ENCODE data around the gene PLA2G12A.
"Not testable (repeated sequence)": the region's sequence is repeated elsewhere in the genome, so short reads cannot be mapped to it uniquely, and the experiment has no call there.

The PLA2G12A gene

DNA sequence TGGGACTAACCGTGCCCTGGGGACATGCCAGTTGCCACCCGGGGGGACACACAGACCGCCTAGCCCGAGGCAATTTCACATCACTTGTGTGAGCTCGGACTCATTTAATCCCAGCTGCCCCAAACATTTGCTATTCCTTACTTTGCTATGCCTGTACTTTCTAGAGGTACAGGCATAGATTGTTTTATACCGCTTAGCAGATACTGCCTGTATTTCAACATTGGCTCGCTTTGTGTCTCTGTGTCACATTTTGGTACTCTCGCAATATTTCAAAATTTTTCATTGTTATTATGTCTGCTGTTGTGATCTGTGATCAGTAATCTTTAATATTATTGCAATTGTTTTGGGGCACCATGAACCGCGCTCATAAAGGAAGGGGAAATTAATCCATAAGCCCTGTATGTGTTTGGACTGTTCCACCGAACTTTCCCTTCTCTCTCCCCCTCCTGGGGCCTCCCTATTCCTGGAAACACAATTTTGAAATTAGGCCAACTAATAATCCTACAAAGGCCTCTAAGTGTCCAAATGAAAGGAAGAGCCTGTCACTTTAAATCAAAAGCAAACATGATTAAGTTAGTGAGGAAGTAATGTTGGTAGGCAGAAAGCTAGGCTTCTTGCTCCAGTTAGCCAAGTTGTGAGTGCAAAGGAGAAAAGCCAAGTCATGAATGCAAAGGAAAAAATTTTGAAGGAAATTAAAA lies 26.1 kb downstream of the PLA2G12A start:
- peak overlapping the region; percentile 94 for H3K27ac Mint-ChIP-seq

DNA sequence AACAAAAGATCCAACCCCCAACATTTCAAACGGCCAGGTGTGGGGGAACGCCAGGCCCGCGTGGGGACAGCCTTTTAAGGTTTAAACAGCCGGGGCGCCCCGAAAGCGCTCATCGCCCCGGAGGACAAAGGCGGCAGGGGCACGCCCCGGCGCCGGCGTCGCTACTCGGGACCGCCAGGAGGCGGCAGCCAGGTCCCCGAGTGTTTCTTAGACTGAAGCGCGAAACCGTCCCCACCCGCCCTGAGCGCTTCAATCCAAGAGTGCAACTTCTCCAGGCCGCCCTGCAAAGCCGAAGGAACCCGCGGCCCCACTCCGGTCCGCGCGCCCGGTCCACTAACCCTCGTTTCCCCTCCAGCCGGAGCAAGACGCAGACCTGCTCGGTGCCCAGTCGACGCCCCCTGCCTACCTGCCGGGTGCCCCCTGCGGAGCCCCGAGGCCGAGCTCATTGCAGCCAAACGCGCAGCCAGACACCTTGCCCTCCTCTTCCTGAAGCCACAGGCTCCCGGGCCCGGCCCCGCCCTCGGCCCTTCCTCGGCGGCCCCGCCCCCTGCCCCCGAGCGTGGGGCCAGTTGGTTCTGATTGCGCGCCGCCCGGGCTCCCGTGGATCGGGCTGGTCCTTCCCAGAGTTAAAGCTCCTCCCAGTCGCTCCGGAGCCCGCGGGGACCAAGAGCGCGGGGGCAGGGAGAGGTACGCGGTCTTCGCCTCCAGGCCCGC lies 26.8 kb downstream of the PLA2G12A start, which contains the start of gene CASP6:
TSS of gene CASP6 (minus strand) at position 496 of the 714 bp plus-strand sequence. CDS start at position 446, 50 bp downstream.
- H3K36me3 Mint-ChIP-seq: peaks cover 20% of the 10 kb centered on the region
- no peaks in the 10 kb centered on the region for H3K27me3 Mint-ChIP-seq
- peak; percentile 87 for DNase-seq
- peaks cover 39% of the 10 kb centered on the region for H3K4me1 Mint-ChIP-seq
- H3K27ac Mint-ChIP-seq: peak within 1 kb of the TSS; percentile 94
- H3K4me3 Mint-ChIP-seq: peak within 1 kb of the TSS; percentile 92
- CTCF ChIA-PET: interaction anchor here (0.7 to 2.3 kb wide), 8 partner anchors 24 to 276 kb away, joined by 3 to 6 read pairs (median 3); partner anchors contain the start of gene PLA2G12A
- H3K9me3 Mint-ChIP-seq: no peaks in the 10 kb centered on the region

More for the DNA sequence above, 26.1 kb downstream of the PLA2G12A start:
- peak overlapping the region; percentile 92 for H3K4me3 Mint-ChIP-seq
- H3K9me3 Mint-ChIP-seq: no peaks in the 10 kb centered on the region
- DNase-seq: no peak
- CTCF ChIA-PET: interaction anchor here (0.9 to 2.3 kb wide), 6 partner anchors 27 to 271 kb away, joined by 3 to 6 read pairs (median 3); partner anchors contain the start of genes PLA2G12A and SEC24B
- no peaks in the 10 kb centered on the region for H3K27me3 Mint-ChIP-seq
- H3K4me1 Mint-ChIP-seq: peaks cover 34% of the 10 kb centered on the region
- H3K36me3 Mint-ChIP-seq: peaks cover 19% of the 10 kb centered on the region

DNA sequence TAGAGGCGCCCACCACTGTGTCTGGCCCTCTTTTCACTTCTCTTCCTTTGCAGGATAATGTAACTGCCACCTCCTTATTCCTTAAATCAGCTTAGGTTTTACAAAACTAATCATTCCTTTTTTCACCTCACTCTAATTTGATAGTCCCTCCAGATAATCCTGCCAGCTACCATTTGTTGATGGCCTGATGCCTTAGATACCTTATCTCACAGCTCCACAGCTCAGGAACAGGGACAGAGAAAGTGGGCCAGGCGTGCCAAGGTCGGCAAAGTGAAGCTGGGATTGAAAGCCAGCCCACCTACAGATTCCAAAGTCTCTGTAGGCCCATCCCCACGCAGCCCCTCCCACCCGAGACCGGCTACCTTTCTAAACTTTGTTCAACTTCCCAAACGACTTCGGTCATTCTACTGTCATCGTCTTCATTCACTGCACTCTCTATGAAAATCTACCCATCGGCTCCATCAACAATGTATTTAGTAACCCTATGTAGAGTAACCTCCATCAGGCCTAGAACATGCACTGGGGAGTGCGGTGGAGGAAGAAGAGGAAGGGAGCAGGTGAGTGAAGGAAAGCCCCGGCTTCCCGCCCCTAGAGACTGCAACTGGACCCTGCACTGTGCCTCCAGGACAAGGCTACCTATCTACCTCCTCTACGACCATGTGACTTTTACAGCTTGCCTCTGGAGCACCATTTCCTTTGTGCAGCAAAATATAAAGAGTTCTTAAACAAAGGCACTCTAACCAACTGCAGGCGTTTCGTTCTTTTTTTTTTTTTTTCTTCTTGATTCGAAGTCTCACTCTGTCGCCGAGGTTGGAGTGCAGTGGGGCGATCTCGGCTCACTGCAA lies 28.1 kb downstream of the PLA2G12A start:
- Mint-ChIP-seq H3K9me3 (no peaks in the 10 kb centered on the region), H3K4me1 (peaks cover 46% of the 10 kb centered on the region), H3K27me3 (no peaks in the 10 kb centered on the region), H3K27ac (peak overlapping the region; percentile 94), H3K36me3 (peaks cover 28% of the 10 kb centered on the region), H3K4me3 (peak overlapping the region; percentile 92)
- CTCF ChIA-PET: interaction anchor here (0.7 to 2.3 kb wide), 10 partner anchors 9 to 275 kb away, joined by 3 to 6 read pairs (median 3); partner anchors contain the start of gene PLA2G12A
- DNase-seq: peak; percentile 23

DNA sequence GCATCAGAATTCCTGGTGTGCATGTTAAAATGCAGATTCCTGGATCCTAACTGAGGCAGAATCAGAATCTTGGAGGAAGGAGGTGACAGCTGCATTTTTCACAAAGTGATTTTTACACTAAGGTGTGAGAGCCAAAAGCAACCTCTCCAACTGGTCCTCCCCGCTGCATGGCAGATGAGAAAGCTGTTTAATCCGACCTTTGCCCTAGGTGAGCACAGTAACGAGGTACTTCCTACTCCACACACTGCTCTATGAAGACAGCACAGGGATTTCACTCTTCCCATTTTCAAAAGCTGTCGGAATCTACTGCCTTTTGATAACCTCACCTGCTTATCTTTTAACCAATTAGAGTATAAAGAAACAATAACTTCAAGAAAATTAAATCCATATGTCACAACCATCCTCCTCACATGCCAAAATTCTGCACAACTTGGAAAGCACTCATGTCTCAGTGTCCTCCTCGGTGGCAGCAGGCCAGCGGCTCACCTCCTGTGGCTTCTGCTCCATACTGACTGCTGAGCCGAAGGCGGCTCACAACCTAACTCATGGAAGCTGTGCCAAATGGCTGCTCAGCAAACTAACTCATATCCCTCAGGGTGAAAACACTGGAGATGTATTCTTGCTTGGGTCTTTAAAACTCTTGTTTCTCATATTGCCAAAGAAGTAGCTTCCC lies 30.2 kb downstream of the PLA2G12A start:
- Mint-ChIP-seq H3K36me3 (peaks cover 34% of the 10 kb centered on the region), H3K27me3 (no peaks in the 10 kb centered on the region), H3K9me3 (no peaks in the 10 kb centered on the region), H3K4me1 (peaks cover 46% of the 10 kb centered on the region), H3K4me3 (no peak overlapping the region), H3K27ac (peak overlapping the region; percentile 42)
- CTCF ChIA-PET: no interaction called here
- no peak for DNase-seq

DNA sequence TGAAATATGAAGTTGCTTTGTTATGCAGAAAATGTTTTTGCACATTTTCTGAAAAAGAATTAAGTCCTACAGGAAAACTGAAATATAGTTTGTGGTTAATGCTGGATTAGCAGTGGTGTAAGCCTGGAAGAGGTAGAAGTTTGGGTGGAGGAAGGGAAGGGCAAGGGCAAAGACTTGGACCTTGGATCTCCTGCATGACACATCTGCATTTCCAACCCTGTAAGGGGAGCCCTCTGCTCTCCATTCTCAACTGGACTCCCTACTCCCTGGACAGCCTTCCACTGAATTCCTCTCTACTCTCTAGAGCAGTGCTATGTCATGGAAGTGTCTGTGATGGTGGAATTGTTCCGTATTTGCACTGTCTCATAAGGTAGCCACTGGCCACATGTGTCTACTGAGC lies 31.2 kb downstream of the PLA2G12A start:
- H3K27ac Mint-ChIP-seq: no peak overlapping the region
- no peak overlapping the region for H3K4me3 Mint-ChIP-seq
- H3K4me1 Mint-ChIP-seq: peaks cover 43% of the 10 kb centered on the region
- no peak for DNase-seq
- CTCF ChIA-PET: no interaction called here
- H3K9me3 Mint-ChIP-seq: no peaks in the 10 kb centered on the region
- H3K27me3 Mint-ChIP-seq: no peaks in the 10 kb centered on the region
- H3K36me3 Mint-ChIP-seq: peaks cover 44% of the 10 kb centered on the region

DNA sequence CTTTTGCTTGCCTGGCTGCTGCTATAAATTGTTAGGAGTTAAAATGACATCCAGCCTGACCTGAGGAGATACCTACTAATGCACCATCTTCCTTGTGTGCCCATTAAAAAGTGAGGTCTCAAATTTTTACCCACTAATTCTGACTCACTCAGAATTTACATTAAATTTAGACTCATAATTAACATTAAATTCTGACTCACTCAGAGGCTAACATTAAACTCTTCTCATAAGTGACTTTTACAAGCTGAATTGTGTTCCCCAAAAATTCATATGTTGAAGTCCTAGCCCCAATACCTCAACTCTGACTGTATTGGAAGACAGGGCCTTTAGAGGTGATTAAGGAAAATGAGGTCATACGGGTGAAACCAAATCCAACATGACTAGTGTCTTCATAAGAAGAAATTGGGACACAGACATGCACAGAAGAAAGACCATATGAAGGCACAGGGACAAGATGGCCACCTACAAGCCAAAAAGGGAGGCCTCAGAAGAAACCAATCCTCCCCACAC lies 38.4 kb downstream of the PLA2G12A start:
- H3K27me3 Mint-ChIP-seq: no peaks in the 10 kb centered on the region
- DNase-seq: no peak
- H3K9me3 Mint-ChIP-seq: no peaks in the 10 kb centered on the region
- CTCF ChIA-PET: no interaction called here
- H3K4me3 Mint-ChIP-seq: no peak overlapping the region
- H3K27ac Mint-ChIP-seq: peak overlapping the region; percentile 81
- H3K36me3 Mint-ChIP-seq: peaks cover 65% of the 10 kb centered on the region
- H3K4me1 Mint-ChIP-seq: peaks cover 39% of the 10 kb centered on the region

DNA sequence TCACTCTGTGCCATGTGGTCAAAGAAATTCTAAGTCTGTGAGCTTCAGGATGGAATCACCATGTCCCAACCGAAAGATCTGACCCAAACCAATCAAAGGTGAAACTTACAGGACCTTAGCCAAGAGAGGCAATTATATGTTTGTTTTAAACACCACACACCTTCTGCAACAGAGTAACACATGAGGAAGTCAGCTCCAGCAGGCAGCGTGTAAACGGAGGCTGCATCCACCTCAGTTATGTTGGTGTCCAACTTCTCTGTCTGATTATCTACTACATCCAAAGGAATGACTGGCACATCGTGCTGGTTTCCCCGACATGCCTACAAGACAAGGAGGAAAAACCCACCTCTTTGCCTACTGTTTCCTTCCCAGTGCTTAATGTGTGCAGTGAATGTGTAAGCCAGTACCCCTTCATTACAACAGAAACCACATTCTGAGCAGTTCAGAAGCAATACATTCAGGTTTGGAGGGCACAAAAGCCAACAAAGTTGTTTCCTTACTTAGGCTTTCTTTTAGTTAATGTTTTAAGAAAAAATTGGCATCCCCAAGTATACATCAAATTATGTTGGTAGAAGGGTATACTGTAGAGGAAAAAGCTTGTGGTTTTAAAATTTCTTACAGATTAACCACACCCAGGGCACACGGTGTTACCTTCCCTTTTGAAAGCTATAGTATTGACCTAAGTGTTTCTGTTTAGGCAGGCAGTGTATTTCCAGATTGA lies 39.0 kb downstream of the PLA2G12A start:
- Mint-ChIP-seq H3K36me3 (peaks cover 67% of the 10 kb centered on the region), H3K4me1 (peaks cover 39% of the 10 kb centered on the region), H3K27me3 (no peaks in the 10 kb centered on the region), H3K4me3 (peak overlapping the region; percentile 21), H3K9me3 (no peaks in the 10 kb centered on the region), H3K27ac (peak overlapping the region; percentile 81)
- peak; percentile 25 for DNase-seq
- CTCF ChIA-PET: no interaction called here

DNA sequence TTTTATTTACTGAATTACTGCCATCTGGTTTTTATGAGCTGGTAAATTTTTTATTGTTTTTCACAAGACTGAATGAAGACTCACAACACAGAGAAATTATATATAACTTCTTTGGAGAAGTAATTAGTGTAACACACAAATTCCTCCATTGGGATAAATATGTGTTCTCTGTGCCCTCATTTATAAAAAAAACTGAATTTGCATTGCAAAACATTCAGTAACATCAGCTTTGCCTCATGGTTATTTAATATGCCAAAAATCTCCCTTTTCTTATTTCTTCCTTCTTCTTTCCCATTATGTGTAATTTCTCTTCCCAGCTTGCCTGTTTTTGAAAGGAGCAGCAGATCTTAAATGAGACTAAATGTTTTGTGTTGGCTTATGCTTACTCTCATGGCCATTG lies 45.1 kb downstream of the PLA2G12A start:
- CTCF ChIA-PET: no interaction called here
- Mint-ChIP-seq H3K4me3 (no peak overlapping the region), H3K27ac (no peak overlapping the region), H3K36me3 (peaks cover 76% of the 10 kb centered on the region), H3K9me3 (peaks cover 3% of the 10 kb centered on the region), H3K27me3 (no peaks in the 10 kb centered on the region), H3K4me1 (peaks cover 34% of the 10 kb centered on the region)
- no peak for DNase-seq

DNA sequence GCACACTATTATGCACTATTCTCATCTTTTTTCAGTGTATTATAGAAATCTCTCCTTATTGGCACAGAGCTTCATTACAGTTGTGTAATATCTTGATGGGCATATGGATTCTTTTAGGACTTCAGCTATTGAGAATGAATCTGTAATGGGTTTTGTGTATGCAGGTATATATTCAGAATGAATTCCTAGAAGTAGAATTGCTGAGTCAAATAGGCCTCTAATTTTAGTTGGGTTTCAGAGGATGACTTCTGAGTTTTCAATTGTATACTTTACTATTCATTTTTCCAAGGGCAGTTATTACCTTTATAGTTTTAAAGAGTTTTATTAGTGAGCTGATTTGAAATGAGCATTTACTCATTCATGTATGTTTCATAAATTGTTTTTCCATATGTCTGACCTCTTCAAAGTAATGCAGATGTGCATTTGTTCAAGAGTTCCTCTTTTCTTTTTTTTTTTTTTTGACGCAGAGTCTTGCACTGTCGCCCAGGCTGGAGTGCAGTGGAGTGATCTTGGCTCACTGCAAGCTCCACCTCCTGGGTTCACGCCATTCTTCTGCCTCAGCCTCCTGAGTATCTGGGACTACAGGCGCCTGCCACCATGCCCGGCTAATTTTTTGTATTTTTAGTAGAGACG lies 46.1 kb downstream of the PLA2G12A start:
- Mint-ChIP-seq H3K27me3 (no peaks in the 10 kb centered on the region), H3K36me3 (peaks cover 79% of the 10 kb centered on the region), H3K27ac (peak overlapping the region; percentile 33), H3K9me3 (peaks cover 5% of the 10 kb centered on the region), H3K4me1 (peaks cover 34% of the 10 kb centered on the region), H3K4me3 (no peak overlapping the region)
- CTCF ChIA-PET: interaction anchor here (0.6 kb wide), 1 partner anchor 1683 kb away, joined by 4 read pairs; no protein-coding TSS in a partner anchor
- no peak for DNase-seq

DNA sequence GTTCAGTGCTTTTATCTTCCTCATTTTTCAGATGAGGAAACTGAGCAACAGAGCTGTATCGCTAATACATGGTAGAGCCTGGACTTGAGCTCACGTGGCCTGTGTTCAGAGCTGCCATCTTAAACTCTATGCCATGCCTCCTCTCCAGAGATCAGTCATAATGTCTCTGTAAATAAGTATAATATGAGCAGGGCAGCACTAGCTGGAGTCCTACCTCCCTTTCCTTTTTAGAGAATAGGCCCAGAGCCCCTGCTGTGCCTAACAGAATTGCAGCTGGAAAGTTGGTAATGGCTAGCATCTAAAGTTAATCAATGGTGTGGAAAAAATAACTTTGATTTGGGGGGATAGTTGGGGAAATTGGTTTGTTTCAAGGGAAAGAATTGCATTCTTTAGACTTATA lies 47.0 kb downstream of the PLA2G12A start:
- CTCF ChIA-PET: no interaction called here
- Mint-ChIP-seq H3K4me3 (no peak overlapping the region), H3K36me3 (peaks cover 78% of the 10 kb centered on the region), H3K4me1 (peaks cover 34% of the 10 kb centered on the region), H3K27me3 (no peaks in the 10 kb centered on the region), H3K27ac (peak overlapping the region; percentile 6), H3K9me3 (peaks cover 5% of the 10 kb centered on the region)
- DNase-seq: no peak

DNA sequence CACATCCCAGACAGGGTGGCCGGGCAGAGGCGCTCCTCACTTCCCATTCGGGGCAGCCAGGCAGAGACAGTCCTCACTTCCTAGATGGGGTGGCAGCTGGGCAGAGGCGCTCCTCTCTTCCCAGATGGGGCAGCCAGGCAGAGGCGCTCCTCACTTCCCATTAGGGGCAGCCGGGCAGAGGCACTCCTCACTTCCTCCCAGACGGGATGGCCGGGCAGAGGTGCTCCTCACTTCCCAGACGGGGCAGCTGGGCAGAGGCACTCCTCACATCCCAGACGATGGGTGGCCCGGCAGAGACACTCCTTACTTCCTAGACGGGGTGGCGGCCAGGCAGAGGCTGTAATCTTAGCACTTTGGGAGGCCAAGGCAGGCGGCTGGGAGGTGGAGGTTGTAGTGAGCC lies 50.9 kb downstream of the PLA2G12A start:
- peaks cover 77% of the 10 kb centered on the region for H3K36me3 Mint-ChIP-seq
- H3K4me1 Mint-ChIP-seq: peaks cover 32% of the 10 kb centered on the region

DNA sequence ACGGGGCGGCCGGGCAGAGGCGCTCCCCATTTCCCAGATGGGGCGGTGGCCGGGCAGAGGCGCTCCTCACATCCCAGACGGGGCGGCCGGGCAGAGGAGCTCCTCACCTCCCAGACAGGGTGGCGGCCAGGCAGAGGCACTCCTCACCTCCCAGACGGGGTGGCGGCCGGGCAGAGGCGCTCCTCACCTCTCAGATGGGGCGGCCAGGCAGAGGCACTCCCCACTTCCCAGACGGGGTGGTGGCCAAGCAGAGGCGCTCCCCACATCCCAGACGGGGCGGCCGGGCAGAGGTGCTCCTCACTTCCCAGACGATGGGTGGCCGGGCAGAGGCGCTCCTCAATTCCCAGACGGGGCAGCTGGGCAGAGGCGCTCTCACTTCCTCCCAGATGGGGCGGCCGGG lies 51.4 kb downstream of the PLA2G12A start:
- Mint-ChIP-seq H3K4me1 (peaks cover 27% of the 10 kb centered on the region), H3K36me3 (peaks cover 77% of the 10 kb centered on the region), H3K9me3 (peaks cover 14% of the 10 kb centered on the region)
- not testable (repeated sequence) for H3K27ac Mint-ChIP-seq, DNase-seq, H3K27me3 Mint-ChIP-seq, H3K4me3 Mint-ChIP-seq
- CTCF ChIA-PET: interaction anchor here (0.6 kb wide), 1 partner anchor 466 kb away, joined by 3 read pairs; no protein-coding TSS in a partner anchor

More for the DNA sequence above, 50.9 kb downstream of the PLA2G12A start:
- H3K27ac Mint-ChIP-seq, H3K4me3 Mint-ChIP-seq, H3K27me3 Mint-ChIP-seq, DNase-seq, CTCF ChIA-PET: not testable (repeated sequence)
- peaks cover 14% of the 10 kb centered on the region for H3K9me3 Mint-ChIP-seq

Measured in activated naive CD4-positive, alpha-beta T cell treated with anti-CD3 and anti-CD28 coated beads, Interleukin-2, amount 10 ng/mL, durations not matched to agents 7 days and 5 days (primary cell).